Naive thymus-derived CD4-positive, alpha-beta T cell (primary cell): ENCODE results near the gene DCAF11. TPM values are rescaled to one million over a fixed set of nuclear protein-coding genes. Genes with fewer than 3 reads are reported as not detected.
"Not testable (repeated sequence)": the region's sequence is repeated elsewhere in the genome, so short reads cannot be mapped to it uniquely, and the experiment has no call there.

Source experiments
- ATAC-seq: fragments of 150-1000 bp; cut with Tn5 transposase; 2 replicates; pipeline ENCODE4 v1.10.0; 2021; ENCODE audit warnings: mild to moderate bottlenecking, moderate library complexity
- CTCF ChIA-PET: fragments of 350-600 bp; sonication (Branson Sonifier 250); formaldehyde crosslinking; loops from one replicate; lab custom pipeline; 2021; ENCODE audit warnings: antibody characterized with exemption; lab: Charles Lee
- POLR2A ChIA-PET: fragments of 350-600 bp; sonication (Branson Sonifier 250); formaldehyde crosslinking; loops from one replicate; lab custom pipeline; 2021; ENCODE audit warnings: antibody characterized with exemption, inconsistent platforms; lab: Charles Lee
- DNase-seq, 9 donors: peaks; one replicate each; pipeline versions ENCODE4 v3.0.0 to v3.0.0-alpha.2; 2020 to 2022; ENCODE audit warnings: mixed read lengths in 1 of 9
- H3K27ac ChIP-seq: one replicate; pipeline ENCODE4 v1.7.0; 2013; ENCODE audit warnings: mild to moderate bottlenecking, low read depth, low read length, moderate library complexity
- H3K27me3 ChIP-seq, 2 donors: one replicate each; pipeline ENCODE4 v1.7.0; 2013; ENCODE audit warnings: low read length in 2 of 2, mild to moderate bottlenecking in 2 of 2, moderate library complexity in 2 of 2; ENCODE audit not compliant: control insufficient read depth in 2 of 2, insufficient read depth in 2 of 2
- H3K36me3 ChIP-seq, 3 experiments: 1 replicate in 2 of 3; 2 replicates in 1 of 3; pipeline ENCODE4 v1.7.0; 2013; ENCODE audit warnings: low read length in 3 of 3, mild to moderate bottlenecking in 3 of 3, moderate library complexity in 1 of 3; ENCODE audit not compliant: insufficient read depth in 3 of 3, control insufficient read depth in 2 of 3
- H3K4me1 ChIP-seq, 2 donors: one replicate each; pipeline ENCODE4 v1.7.0; 2013; ENCODE audit warnings: low read length in 2 of 2, mild to moderate bottlenecking in 2 of 2, moderate library complexity in 1 of 2; ENCODE audit not compliant: control insufficient read depth in 2 of 2, insufficient read depth in 2 of 2
- H3K4me3 ChIP-seq: 2 replicates; pipeline ENCODE4 v1.7.0; 2013; ENCODE audit warnings: mild to moderate bottlenecking, low read length
- H3K9me3 ChIP-seq, 3 experiments: 1 replicate in 2 of 3; 2 replicates in 1 of 3; pipeline ENCODE4 v1.7.0; 2013; ENCODE audit warnings: low read length in 3 of 3; ENCODE audit not compliant: control insufficient read depth in 2 of 3
- H3K27ac Mint-ChIP-seq, 9 donors: one replicate each; pipeline ENCODE4 v1.8.0; 2020 to 2022; ENCODE audit warnings: mixed read lengths in 9 of 9, mild to moderate bottlenecking in 8 of 9, moderate library complexity in 5 of 9, inconsistent platforms in 2 of 9
- H3K27me3 Mint-ChIP-seq, 5 donors: one replicate each; pipeline ENCODE4 v1.8.0; 2021 to 2022; ENCODE audit warnings: mixed read lengths in 5 of 5, mild to moderate bottlenecking in 1 of 5
- H3K36me3 Mint-ChIP-seq, 5 donors: one replicate each; pipeline ENCODE4 v1.8.0; 2020 to 2022; ENCODE audit warnings: mixed read lengths in 5 of 5, mild to moderate bottlenecking in 3 of 5, inconsistent platforms in 1 of 5
- H3K4me1 Mint-ChIP-seq, 7 donors: one replicate each; pipeline ENCODE4 v1.8.0; 2020 to 2022; ENCODE audit warnings: mixed read lengths in 7 of 7, mild to moderate bottlenecking in 3 of 7, inconsistent platforms in 1 of 7
- H3K4me3 Mint-ChIP-seq, 10 donors: one replicate each; pipeline ENCODE4 v1.8.0; 2020 to 2022; ENCODE audit warnings: mild to moderate bottlenecking in 10 of 10, mixed read lengths in 10 of 10, moderate library complexity in 6 of 10, inconsistent platforms in 2 of 10
- H3K9me3 Mint-ChIP-seq, 11 donors: one replicate each; pipeline ENCODE4 v1.8.0; 2020 to 2022; ENCODE audit warnings: mixed read lengths in 11 of 11, mild to moderate bottlenecking in 4 of 11, inconsistent platforms in 1 of 11, moderate library complexity in 1 of 11
- intact Hi-C, 2 donors: fragments of 100-400 bp; cut with micrococcal nuclease; formaldehyde crosslinking; loops; one replicate each; pipeline ENCODE4 v1.15.1; 2023
- polyA plus RNA-seq, 2 donors: library from polyadenylated mRNA; unstranded; fragments of 300-500 nt; fragmentation: Illumina TruSeq; gene quantifications; one replicate each; pipeline ENCODE4 v1.2.3, GENCODE V29; 2021
- total RNA-seq, 6 experiments: library from RNA in 5 of 6; stranded (reverse) in 5 of 6; gene quantifications; 1 replicate in 5 of 6; 2 replicates in 1 of 6; pipeline ENCODE4 v1.2.3 and lab custom pipeline; 2021 to 2026

Gene DCAF11
- total and polyA plus RNA-seq, 7 experiments from 2014 or later, result 69.1 to 97.0 (median 83.3) TPM

- H3K27ac ChIP-seq, ATAC-seq, DNase-seq, intact Hi-C loops, H3K4me3 Mint-ChIP-seq, H3K27me3 ChIP-seq, H3K4me3 ChIP-seq, H3K27me3 Mint-ChIP-seq, H3K9me3 ChIP-seq, H3K9me3 Mint-ChIP-seq: not testable (repeated sequence)
- Histone ChIP-seq H3K36me3 (peaks cover 0 to 20% (median 0%) of the 10 kb centered on the region in 3 experiments), H3K4me1 (peaks cover 9 to 11% of the 10 kb centered on the region in 2 donors)
- CTCF ChIA-PET, result interaction anchor here (0.5 to 11.7 kb wide), 8 partner anchors 8 to 55 kb away, joined by 3 to 246 read pairs (median 24); partner anchors contain the start of genes CARMIL3, DCAF11, IRF9 and PCK2
- H3K27ac Mint-ChIP-seq, result peak overlapping the region in 3 of 9 donors; percentile 9 to 48 (median 46)
- peaks cover 3 to 34% (median 15%) of the 10 kb centered on the region in 5 donors for H3K36me3 Mint-ChIP-seq
- POLR2A ChIA-PET, result interaction anchor here (0.9 to 6.7 kb wide), 7 partner anchors 11 to 50 kb away, joined by 3 to 85 read pairs (median 4); partner anchors contain the start of genes EMC9, PCK2, PSME2 and RNF31
- peaks cover 9 to 28% (median 13%) of the 10 kb centered on the region in 7 donors for H3K4me1 Mint-ChIP-seq
Observed at GRCh38 chr14:24105609-24106239, 8.9 kb upstream of the DCAF11 start.

- ATAC-seq, result no peak
- Mint-ChIP-seq H3K36me3 (peaks cover 3 to 29% (median 15%) of the 10 kb centered on the region in 5 donors), H3K4me3 (no peak overlapping the region), H3K4me1 (peaks cover 9 to 28% (median 13%) of the 10 kb centered on the region in 7 donors), H3K27ac (peak overlapping the region in 1 of 9 donors; percentile 92), H3K27me3 (no peaks in the 10 kb centered on the region), H3K9me3 (peaks cover 0 to 2% (median 0%) of the 10 kb centered on the region in 11 donors)
- intact Hi-C loops, result no loop called here
- CTCF ChIA-PET, result interaction anchor here (0.5 to 11.7 kb wide), 7 partner anchors 13 to 639 kb away, joined by 3 to 246 read pairs (median 28); partner anchors contain the start of genes CARMIL3, IRF9, PCK2 and RNF31
- Histone ChIP-seq H3K9me3 (no peaks in the 10 kb centered on the region), H3K4me1 (peaks cover 9 to 11% of the 10 kb centered on the region in 2 donors), H3K27me3 (no peaks in the 10 kb centered on the region), H3K4me3 (no peak overlapping the region), H3K36me3 (peaks cover 0 to 13% (median 0%) of the 10 kb centered on the region in 3 experiments), H3K27ac (no peak overlapping the region)
- POLR2A ChIA-PET, result interaction anchor here (0.8 to 6.7 kb wide), 10 partner anchors 9 to 323 kb away, joined by 3 to 85 read pairs (median 18); partner anchors contain the start of genes KHNYN, PCK2, PSME1 and PSME2
- DNase-seq, result no peak
Observed at GRCh38 chr14:24106672-24107271, 7.8 kb upstream of the DCAF11 start.

- Mint-ChIP-seq H3K27ac (peak overlapping the region; percentile 90 to 97 (median 94)), H3K36me3 (peaks cover 3 to 23% (median 13%) of the 10 kb centered on the region in 5 donors), H3K9me3 (peaks cover 0 to 2% (median 0%) of the 10 kb centered on the region in 11 donors), H3K27me3 (no peaks in the 10 kb centered on the region), H3K4me1 (peaks cover 9 to 28% (median 13%) of the 10 kb centered on the region in 7 donors), H3K4me3 (peak overlapping the region; percentile 3 to 68 (median 46))
- POLR2A ChIA-PET, result interaction anchor here (0.6 to 6.7 kb wide), 17 partner anchors 13 to 1529 kb away, joined by 3 to 85 read pairs (median 6); partner anchors contain the start of genes CARMIL3, CHMP4A, EMC9 and IRF9
- H3K36me3 ChIP-seq, result peaks cover 0 to 4% (median 0%) of the 10 kb centered on the region in 3 experiments
- ATAC-seq (peak; percentile 21), DNase-seq (no peak)
- H3K27me3 ChIP-seq, result no peaks in the 10 kb centered on the region
- peak overlapping the region; percentile 66 for H3K27ac ChIP-seq
- H3K4me1 ChIP-seq, result peaks cover 11 to 12% of the 10 kb centered on the region in 2 donors
- H3K9me3 ChIP-seq, result no peaks in the 10 kb centered on the region
- CTCF ChIA-PET, result interaction anchor here (0.7 to 11.7 kb wide), 26 partner anchors 8 to 610 kb away, joined by 3 to 246 read pairs (median 4); partner anchors contain the start of genes CARMIL3, EMC9, IRF9 and MDP1
- intact Hi-C loops, result loop anchor here (1.0 to 2.0 kb wide), 6 partner anchors 14 to 188 kb away; partner anchors contain the start of gene PCK2 (in 1 of the 2)
- H3K4me3 ChIP-seq, result no peak overlapping the region
Observed at GRCh38 chr14:24108336-24108874, 6.2 kb upstream of the DCAF11 start.

- Mint-ChIP-seq H3K9me3 (peaks cover 0 to 6% (median 0%) of the 10 kb centered on the region in 11 donors), H3K4me3 (no peak overlapping the region), H3K27me3 (peaks cover 0 to 3% (median 0%) of the 10 kb centered on the region in 5 donors), H3K36me3 (peaks cover 0 to 9% (median 2%) of the 10 kb centered on the region in 5 donors), H3K27ac (peak overlapping the region in 2 of 9 donors; percentile 92), H3K4me1 (peaks cover 9 to 31% (median 13%) of the 10 kb centered on the region in 7 donors)
- peaks cover 11 to 14% of the 10 kb centered on the region in 2 donors for H3K4me1 ChIP-seq
- H3K36me3 ChIP-seq, result peaks cover 0 to 7% (median 0%) of the 10 kb centered on the region in 3 experiments
- ChIA-PET CTCF (interaction anchor here (0.5 to 11.7 kb wide), 15 partner anchors 9 to 517 kb away, joined by 3 to 246 read pairs (median 4); partner anchors contain the start of genes CARMIL3, IRF9, MDP1 and PCK2), POLR2A (interaction anchor here (0.6 to 6.7 kb wide), 15 partner anchors 8 to 1509 kb away, joined by 3 to 58 read pairs (median 4); partner anchors contain the start of genes CIDEB, EMC9, IRF9 and MDP1)
- no peaks in the 10 kb centered on the region for H3K9me3 ChIP-seq
- no peak overlapping the region for H3K4me3 ChIP-seq
- no peak for ATAC-seq
- H3K27ac ChIP-seq, result no peak overlapping the region
- DNase-seq, result no peak
- H3K27me3 ChIP-seq, result no peaks in the 10 kb centered on the region
- intact Hi-C loops, result loop anchor here (10.0 kb wide), 4 partner anchors 555 to 1015 kb away; partner anchors contain the start of genes ACIN1 (in 2 of the 2), C14orf119 (in 2 of the 2), BCL2L2 (in 1 of the 2) and PPP1R3E (in 1 of the 2)
Observed at GRCh38 chr14:24110060-24110459, 4.5 kb upstream of the DCAF11 start.

GRCh38 chr14:24110523-24110922, 4.1 kb upstream of the DCAF11 start:
- intact Hi-C loops, result loop anchor here (10.0 kb wide), 4 partner anchors 556 to 1016 kb away; partner anchors contain the start of genes ACIN1 (in 2 of the 2), C14orf119 (in 2 of the 2), BCL2L2 (in 1 of the 2) and PPP1R3E (in 1 of the 2)
- no peaks in the 10 kb centered on the region for H3K27me3 ChIP-seq
- H3K4me1 ChIP-seq, result peaks cover 11 to 15% of the 10 kb centered on the region in 2 donors
- H3K36me3 Mint-ChIP-seq, result peaks cover 0 to 10% (median 4%) of the 10 kb centered on the region in 5 donors
- no peak overlapping the region for H3K4me3 ChIP-seq
- ChIA-PET POLR2A (interaction anchor here (0.6 to 6.7 kb wide), 12 partner anchors 14 to 335 kb away, joined by 3 to 58 read pairs (median 5); partner anchors contain the start of genes CHMP4A, CIDEB, EMC9 and IRF9), CTCF (interaction anchor here (0.5 to 11.7 kb wide), 8 partner anchors 17 to 102 kb away, joined by 3 to 246 read pairs (median 9); partner anchors contain the start of genes CARMIL3, IRF9, PCK2 and PSME1)
- no peaks in the 10 kb centered on the region for H3K9me3 ChIP-seq
- H3K27ac ChIP-seq, result no peak overlapping the region
- ATAC-seq, result no peak
- no peak overlapping the region for H3K4me3 Mint-ChIP-seq
- no peak for DNase-seq
- peaks cover 0 to 3% (median 0%) of the 10 kb centered on the region in 5 donors for H3K27me3 Mint-ChIP-seq
- peak overlapping the region in 6 of 9 donors; percentile 7 to 83 (median 54) for H3K27ac Mint-ChIP-seq
- H3K9me3 Mint-ChIP-seq, result peaks cover 0 to 6% (median 0%) of the 10 kb centered on the region in 11 donors
- H3K36me3 ChIP-seq, result peaks cover 0 to 7% (median 0%) of the 10 kb centered on the region in 3 experiments
- H3K4me1 Mint-ChIP-seq, result peaks cover 14 to 35% (median 17%) of the 10 kb centered on the region in 7 donors
